ENCODE measurements around the gene SRPK2.
"Not testable (repeated sequence)": the region's sequence is repeated elsewhere in the genome, so short reads cannot be mapped to it uniquely, and the experiment has no call there.

SRPK2 gene

GRCh38 chr7:105297985-105298384 lies 90.7 kb downstream of the SRPK2 start:
- DNase-seq: no peak

GRCh38 chr7:105297309-105297708 lies 91.4 kb downstream of the SRPK2 start:
- no peak for DNase-seq

- DNase-seq: no peak
Observed at GRCh38 chr7:105296491-105296890, 92.2 kb downstream of the SRPK2 start.

- DNase-seq: no peak
Observed at GRCh38 chr7:105295596-105296352, 92.9 kb downstream of the SRPK2 start.

- DNase-seq: not testable (repeated sequence)
Observed at GRCh38 chr7:105294482-105294881, 94.2 kb downstream of the SRPK2 start.

GRCh38 chr7:105289704-105290103 lies 99.0 kb downstream of the SRPK2 start:
- no peak for DNase-seq

- no peak for DNase-seq
Observed at GRCh38 chr7:105286441-105286840, 102.3 kb downstream of the SRPK2 start.

- no peak for DNase-seq
Observed at GRCh38 chr7:105285118-105285874, 103.4 kb downstream of the SRPK2 start.

GRCh38 chr7:105284014-105284413 lies 104.7 kb downstream of the SRPK2 start:
- no peak for DNase-seq

- DNase-seq: no peak
Observed at GRCh38 chr7:105281966-105282365, 106.8 kb downstream of the SRPK2 start.

GRCh38 chr7:105279688-105280007 lies 109.1 kb downstream of the SRPK2 start:
- DNase-seq: no peak

- DNase-seq: no peak
Observed at GRCh38 chr7:105278973-105279687, 109.6 kb downstream of the SRPK2 start.

- DNase-seq: no peak
Observed at GRCh38 chr7:105278565-105278964, 110.2 kb downstream of the SRPK2 start.

- DNase-seq: no peak
Observed at GRCh38 chr7:105277341-105277740, 111.4 kb downstream of the SRPK2 start.

- no peak for DNase-seq
Observed at GRCh38 chr7:105270117-105270516, 118.6 kb downstream of the SRPK2 start.

- no peak for DNase-seq
Observed at GRCh38 chr7:105269397-105269796, 119.3 kb downstream of the SRPK2 start.

GRCh38 chr7:105268511-105269392 lies 120.0 kb downstream of the SRPK2 start:
- DNase-seq: no peak

GRCh38 chr7:105268056-105268455 lies 120.7 kb downstream of the SRPK2 start:
- DNase-seq: no peak

GRCh38 chr7:105267244-105267643 lies 121.5 kb downstream of the SRPK2 start:
- DNase-seq: no peak

GRCh38 chr7:105264707-105265106 lies 124.0 kb downstream of the SRPK2 start:
- no peak for DNase-seq

- no peak for DNase-seq
Observed at GRCh38 chr7:105261689-105262088, 127.0 kb downstream of the SRPK2 start.

GRCh38 chr7:105260201-105260871 lies 128.4 kb downstream of the SRPK2 start:
- not testable (repeated sequence) for DNase-seq
